ENCODE measurements around the gene KIF3B.

The KIF3B gene

GRCh38 chr20:32277361-32278198 is at the start of gene KIF3B:
TSS of gene KIF3B (plus strand) at chr20:32277651. CDS start at chr20:32309778, 32,127 bp downstream.
- Mint-ChIP-seq H3K27me3 (ENCODE audit: low read depth) (no peaks in the 10 kb centered on the region), H3K4me3 (peak within 1 kb of the TSS; percentile 89), H3K4me1 (ENCODE audit: low read depth) (peaks cover 29% of the 10 kb centered on the region), H3K27ac (peak within 1 kb of the TSS; percentile 85), H3K9me3 (no peaks in the 10 kb centered on the region), H3K36me3 (ENCODE audit: low read depth) (peaks cover 11% of the 10 kb centered on the region)
- peak; percentile 88 for DNase-seq (ENCODE audit: low spot score)

- H3K9me3 Mint-ChIP-seq: no peaks in the 10 kb centered on the region
- H3K27me3 Mint-ChIP-seq (ENCODE audit: low read depth): no peaks in the 10 kb centered on the region
- H3K27ac Mint-ChIP-seq: no peak overlapping the region
- H3K4me3 Mint-ChIP-seq: no peak overlapping the region
- peaks cover 45% of the 10 kb centered on the region for H3K36me3 Mint-ChIP-seq (ENCODE audit: low read depth)
- no peak for DNase-seq (ENCODE audit: low spot score)
- H3K4me1 Mint-ChIP-seq (ENCODE audit: low read depth): peaks cover 17% of the 10 kb centered on the region
Measured at GRCh38 chr20:32227744-32228688, 49.4 kb upstream of the KIF3B start.

GRCh38 chr20:32229251-32229747 is 48.2 kb upstream of the KIF3B start:
- Mint-ChIP-seq H3K4me1 (ENCODE audit: low read depth) (peaks cover 19% of the 10 kb centered on the region), H3K36me3 (ENCODE audit: low read depth) (peaks cover 49% of the 10 kb centered on the region), H3K4me3 (no peak overlapping the region), H3K27me3 (ENCODE audit: low read depth) (no peaks in the 10 kb centered on the region), H3K9me3 (no peaks in the 10 kb centered on the region), H3K27ac (no peak overlapping the region)
- DNase-seq (ENCODE audit: low spot score): no peak

- Mint-ChIP-seq H3K4me1 (ENCODE audit: low read depth) (peaks cover 19% of the 10 kb centered on the region), H3K4me3 (no peak overlapping the region), H3K27me3 (ENCODE audit: low read depth) (no peaks in the 10 kb centered on the region), H3K36me3 (ENCODE audit: low read depth) (peaks cover 55% of the 10 kb centered on the region), H3K27ac (peak overlapping the region; percentile 86), H3K9me3 (no peaks in the 10 kb centered on the region)
- DNase-seq (ENCODE audit: low spot score): no peak
Measured at GRCh38 chr20:32230707-32231106, 46.7 kb upstream of the KIF3B start.

GRCh38 chr20:32231245-32231644 is 46.2 kb upstream of the KIF3B start:
- DNase-seq (ENCODE audit: low spot score): no peak
- H3K4me1 Mint-ChIP-seq (ENCODE audit: low read depth): peaks cover 17% of the 10 kb centered on the region
- no peaks in the 10 kb centered on the region for H3K27me3 Mint-ChIP-seq (ENCODE audit: low read depth)
- H3K36me3 Mint-ChIP-seq (ENCODE audit: low read depth): peaks cover 53% of the 10 kb centered on the region
- H3K27ac Mint-ChIP-seq: peak overlapping the region; percentile 86
- H3K9me3 Mint-ChIP-seq: no peaks in the 10 kb centered on the region
- H3K4me3 Mint-ChIP-seq: no peak overlapping the region

- H3K9me3 Mint-ChIP-seq: no peaks in the 10 kb centered on the region
- peaks cover 17% of the 10 kb centered on the region for H3K4me1 Mint-ChIP-seq (ENCODE audit: low read depth)
- peak; percentile 50 for DNase-seq (ENCODE audit: low spot score)
- peak overlapping the region; percentile 86 for H3K27ac Mint-ChIP-seq
- H3K27me3 Mint-ChIP-seq (ENCODE audit: low read depth): no peaks in the 10 kb centered on the region
- peak overlapping the region; percentile 61 for H3K4me3 Mint-ChIP-seq
- H3K36me3 Mint-ChIP-seq (ENCODE audit: low read depth): peaks cover 53% of the 10 kb centered on the region
Measured at GRCh38 chr20:32231847-32232246, 45.6 kb upstream of the KIF3B start.

GRCh38 chr20:32232326-32232886 is 45.0 kb upstream of the KIF3B start:
- Mint-ChIP-seq H3K9me3 (no peaks in the 10 kb centered on the region), H3K36me3 (ENCODE audit: low read depth) (peaks cover 53% of the 10 kb centered on the region), H3K27me3 (ENCODE audit: low read depth) (no peaks in the 10 kb centered on the region), H3K27ac (peak overlapping the region; percentile 86), H3K4me1 (ENCODE audit: low read depth) (peaks cover 17% of the 10 kb centered on the region), H3K4me3 (peak overlapping the region; percentile 61)
- no peak for DNase-seq (ENCODE audit: low spot score)

GRCh38 chr20:32233286-32233685 is 44.2 kb upstream of the KIF3B start:
- H3K36me3 Mint-ChIP-seq (ENCODE audit: low read depth): peaks cover 51% of the 10 kb centered on the region
- no peak overlapping the region for H3K4me3 Mint-ChIP-seq

GRCh38 chr20:32234135-32234808 is 43.2 kb upstream of the KIF3B start:
- Mint-ChIP-seq H3K4me3 (no peak overlapping the region), H3K9me3 (no peaks in the 10 kb centered on the region), H3K27ac (no peak overlapping the region), H3K4me1 (ENCODE audit: low read depth) (peaks cover 17% of the 10 kb centered on the region), H3K36me3 (ENCODE audit: low read depth) (peaks cover 43% of the 10 kb centered on the region), H3K27me3 (ENCODE audit: low read depth) (no peaks in the 10 kb centered on the region)
- no peak for DNase-seq (ENCODE audit: low spot score)

More at GRCh38 chr20:32233286-32233685, 44.2 kb upstream of the KIF3B start:
- Mint-ChIP-seq H3K27ac (no peak overlapping the region), H3K9me3 (no peaks in the 10 kb centered on the region), H3K4me1 (ENCODE audit: low read depth) (peaks cover 17% of the 10 kb centered on the region), H3K27me3 (ENCODE audit: low read depth) (no peaks in the 10 kb centered on the region)
- no peak for DNase-seq (ENCODE audit: low spot score)

- Mint-ChIP-seq H3K36me3 (ENCODE audit: low read depth) (peaks cover 41% of the 10 kb centered on the region), H3K27me3 (ENCODE audit: low read depth) (no peaks in the 10 kb centered on the region), H3K9me3 (no peaks in the 10 kb centered on the region), H3K4me3 (no peak overlapping the region), H3K4me1 (ENCODE audit: low read depth) (peaks cover 17% of the 10 kb centered on the region), H3K27ac (no peak overlapping the region)
- DNase-seq (ENCODE audit: low spot score): no peak
Measured at GRCh38 chr20:32235331-32236047, 42.0 kb upstream of the KIF3B start.

- H3K27ac Mint-ChIP-seq: no peak overlapping the region
Measured at GRCh38 chr20:32236048-32236533, 41.4 kb upstream of the KIF3B start.

GRCh38 chr20:32236819-32237218 is 40.6 kb upstream of the KIF3B start:
- H3K4me1 Mint-ChIP-seq (ENCODE audit: low read depth): peaks cover 11% of the 10 kb centered on the region
- H3K9me3 Mint-ChIP-seq: no peaks in the 10 kb centered on the region
- H3K27me3 Mint-ChIP-seq (ENCODE audit: low read depth): no peaks in the 10 kb centered on the region
- no peak overlapping the region for H3K4me3 Mint-ChIP-seq
- peaks cover 28% of the 10 kb centered on the region for H3K36me3 Mint-ChIP-seq (ENCODE audit: low read depth)
- no peak overlapping the region for H3K27ac Mint-ChIP-seq
- no peak for DNase-seq (ENCODE audit: low spot score)

More at GRCh38 chr20:32236048-32236533, 41.4 kb upstream of the KIF3B start:
- Mint-ChIP-seq H3K27me3 (ENCODE audit: low read depth) (no peaks in the 10 kb centered on the region), H3K4me1 (ENCODE audit: low read depth) (peaks cover 17% of the 10 kb centered on the region), H3K36me3 (ENCODE audit: low read depth) (peaks cover 35% of the 10 kb centered on the region), H3K4me3 (no peak overlapping the region), H3K9me3 (no peaks in the 10 kb centered on the region)
- no peak for DNase-seq (ENCODE audit: low spot score)

Data from T-helper 2 cell treated with Interferon-gamma antibody and Interleukin-4, amounts not matched to agents 5 μg/mL and 100 μg/mL, for 36 hours (primary cell).